K562 (cell line): ENCODE measurements around the gene SRBD1. TPM values are rescaled to one million over a fixed set of nuclear protein-coding genes. Genes with fewer than 3 reads are reported as not detected.

Experiments
- ATAC-seq: fragments of 200-7000 bp; cut with Tn5 transposase; 3 replicates; pipeline ENCODE4 v1.9.1; 2020; ENCODE audit warnings: moderate library complexity
- BruUV-seq: library from RNA; stranded (reverse); fragments of 400-500 nt; replicated peaks from 2 replicates; lab custom pipeline; 2021; lab: Mats Ljungman, UMichigan
- CTCF ChIA-PET: fragments of 300-600 bp; formaldehyde crosslinking; extraction: SDS; loops from one replicate; lab custom pipeline; 2021; ENCODE audit warnings: low intra/inter-chr PET ratio; lab: Yijun Ruan, JAX
- POLR2A ChIA-PET: fragments of 300-600, 350-650 bp; sonication (Branson Sonifier 250); formaldehyde crosslinking; extraction: SDS; loops from one replicate; lab custom pipeline; 2021; ENCODE audit warnings: antibody characterized with exemption, inconsistent platforms; lab: Yijun Ruan, JAX
- DNase-seq, 4 experiments: peaks; one replicate each; pipeline versions ENCODE4 v3.0.0 to v3.0.0-alpha.2; 2011 to 2018; ENCODE audit warnings: low spot score in 3 of 4, mixed read lengths in 3 of 4; ENCODE audit errors: extremely low read depth in 1 of 4
- FAIRE-seq: peaks from 2 replicates; lab custom pipeline; 2011; peaks lifted over from hg19 to GRCh38; lab: Jason Lieb, UNC
- H2AFZ ChIP-seq: 2 replicates; pipeline ENCODE4 v1.6.0; 2011; ENCODE audit warnings: low read depth, low read length, control low read depth, inconsistent platforms
- H3K27ac ChIP-seq: fragments of 200-600 bp; 3 replicates; pipeline ENCODE4 v1.8.0; 2011; ENCODE audit warnings: low read depth, mild to moderate bottlenecking, control low read depth, inconsistent platforms, low read length, moderate library complexity, mixed read lengths; ENCODE audit errors: extremely low read depth
- H3K27me3 ChIP-seq, 2 experiments: fragments of 300-600 bp in 1 of 2; 2 replicates in 1 of 2; 3 replicates in 1 of 2; pipeline versions ENCODE4 v1.6.0 to v1.8.0; 2011; ENCODE audit warnings: inconsistent platforms in 2 of 2, low read length in 2 of 2, mild to moderate bottlenecking in 1 of 2, mixed read lengths in 1 of 2, moderate library complexity in 1 of 2; ENCODE audit not compliant: control insufficient read depth in 2 of 2, insufficient read depth in 2 of 2
- H3K36me3 ChIP-seq: fragments of 300-600 bp; 3 replicates; pipeline ENCODE4 v1.8.0; 2011; ENCODE audit warnings: mild to moderate bottlenecking, low read length, inconsistent platforms; ENCODE audit not compliant: control insufficient read depth, insufficient read depth
- H3K4me1 ChIP-seq, 2 experiments: fragments of 200-600 bp in 1 of 2; replicated peaks in 1 of 2; 2 replicates in 1 of 2; 3 replicates in 1 of 2; pipeline versions ENCODE4 v1.5.1 to v1.8.0; 2011; ENCODE audit warnings: inconsistent platforms in 2 of 2, low read length in 2 of 2, mild to moderate bottlenecking in 1 of 2, mixed read lengths in 1 of 2, moderate library complexity in 1 of 2; ENCODE audit not compliant: control insufficient read depth in 2 of 2, insufficient read depth in 2 of 2
- H3K4me2 ChIP-seq: 2 replicates; pipeline ENCODE4 v1.6.1; 2011; ENCODE audit warnings: low read length, control low read depth, inconsistent platforms, mixed read lengths; ENCODE audit not compliant: insufficient read depth
- H3K4me3 ChIP-seq: fragments of 200-600 bp; sonication (generic), shearing (Covaris generic); 2 replicates; pipeline ENCODE4 v1.5.1; 2016; ENCODE audit warnings: control low read depth, inconsistent platforms
- H3K79me2 ChIP-seq: fragments of 200-600 bp; 3 replicates; pipeline ENCODE4 v1.8.0; 2011; ENCODE audit warnings: low read length, inconsistent platforms; ENCODE audit not compliant: control insufficient read depth, insufficient read depth
- H3K9ac ChIP-seq, 2 experiments: 2 replicates each; pipeline versions ENCODE4 v1.6.0 to v1.6.1; 2011; ENCODE audit warnings: low read depth in 2 of 2, low read length in 2 of 2, control low read depth in 1 of 2, inconsistent platforms in 1 of 2, mild to moderate bottlenecking in 1 of 2, mixed read lengths in 1 of 2; ENCODE audit not compliant: insufficient read depth in 1 of 2
- H3K9me1 ChIP-seq: one replicate; pipeline ENCODE4 v1.6.0; 2011; ENCODE audit warnings: inconsistent platforms, mild to moderate bottlenecking, low read length, moderate library complexity; ENCODE audit not compliant: control insufficient read depth, insufficient read depth
- H3K9me3 ChIP-seq: replicated peaks from 2 replicates; pipeline ENCODE4 v1.5.1; 2011; ENCODE audit warnings: low read depth, low read length, inconsistent platforms; ENCODE audit not compliant: control insufficient read depth, insufficient read depth
- H4K20me1 ChIP-seq: replicated peaks from 2 replicates; pipeline ENCODE4 v1.6.1; 2011; ENCODE audit warnings: low read length, inconsistent platforms, mixed read lengths; ENCODE audit not compliant: control insufficient read depth, insufficient read depth
- CTCF ChIP-seq, 3 experiments: IDR thresholded peaks in 2 of 3; conservative IDR thresholded peaks in 1 of 3; 2 replicates each; pipeline ENCODE4 v1.5.1; 2011 to 2012; ENCODE audit warnings: low read length in 3 of 3, mild to moderate bottlenecking in 3 of 3, control low read depth in 2 of 3, improper control_type of control experiment in 1 of 3, inconsistent platforms in 1 of 3, low read depth in 1 of 3, mixed read lengths in 1 of 3, moderate library complexity in 1 of 3; ENCODE audit not compliant: insufficient read depth in 2 of 3
- EZH2 ChIP-seq: IDR thresholded peaks from 2 replicates; pipeline ENCODE4 v1.6.1; 2012; ENCODE audit warnings: low read depth, mild to moderate bottlenecking, inconsistent platforms, low read length, borderline replicate concordance
- HMGXB4 ChIP-seq: sonication (generic); formaldehyde crosslinking; IDR thresholded peaks from 2 replicates; pipeline ENCODE4 v1.8.1; 2023; ENCODE audit warnings: mild to moderate bottlenecking, missing genetic modification reagents
- LARP7 ChIP-seq: fragments of 450-650 bp; IDR thresholded peaks from 2 replicates; pipeline ENCODE4 v1.6.1; 2016
- NFATC3 ChIP-seq: fragments of 450-650 bp; IDR thresholded peaks from 2 replicates; pipeline ENCODE4 v1.6.1; 2017; ENCODE audit warnings: mild to moderate bottlenecking
- NR2C1 ChIP-seq, 2 experiments: fragments of 450-650 bp; IDR thresholded peaks; 2 replicates each; pipeline ENCODE4 v1.6.1; 2017; ENCODE audit warnings: mild to moderate bottlenecking in 2 of 2, antibody characterized with exemption in 1 of 2, inconsistent platforms in 1 of 2, missing compliant biosample characterization in 1 of 2, missing genetic modification characterization in 1 of 2
- NR2C2 ChIP-seq, 2 experiments: fragments of 200-800 bp in 1 of 2; sonication (Bioruptor generic) in 1 of 2; sonication (generic) in 1 of 2; formaldehyde crosslinking in 1 of 2; IDR thresholded peaks; 2 replicates each; pipeline versions ENCODE4 v1.6.1 to v1.8.0; 2016 to 2022; ENCODE audit warnings: mild to moderate bottlenecking in 1 of 2, missing compliant biosample characterization in 1 of 2, missing genetic modification characterization in 1 of 2, missing genetic modification reagents in 1 of 2
- PHF8 ChIP-seq: fragments of 200-600 bp; sonication (generic); IDR thresholded peaks from 2 replicates; pipeline ENCODE4 v1.6.1; 2012; ENCODE audit warnings: mixed run types, mild to moderate bottlenecking, inconsistent platforms, low read length, moderate library complexity, borderline replicate concordance
- TSHZ1 ChIP-seq: fragments of 250-450 bp; sonication (Bioruptor Pico); IDR thresholded peaks from 2 replicates; pipeline ENCODE4 v1.4.0; 2020; ENCODE audit warnings: mild to moderate bottlenecking, moderate library complexity
- ZNF583 ChIP-seq: fragments of 250-450 bp; sonication (Bioruptor Pico); IDR thresholded peaks from 2 replicates; pipeline ENCODE4 v1.4.0; 2020
- ZNF584 ChIP-seq: fragments of 200-800 bp; sonication (Bioruptor generic); IDR thresholded peaks from 2 replicates; pipeline ENCODE4 v1.6.1; 2016; ENCODE audit warnings: low read depth, mild to moderate bottlenecking, missing genetic modification characterization, missing compliant biosample characterization
- WGBS: fragments of 100-300 bp; shearing (Covaris generic); methylation state at CpG from one replicate; pipeline ENCODE4 v1.1.6; 2016; ENCODE audit warnings: low coverage, mixed read lengths; ENCODE audit not compliant: insufficient coverage; ENCODE audit errors: missing lambda C conversion rate; 5-methylcytosine and 5-hydroxymethylcytosine counted together
- in situ Hi-C: fragments of 300-500 bp; cut with MboI; formaldehyde crosslinking; loops from 4 replicates; pipeline ENCODE4 v1.15.0; 2018; ENCODE audit warnings: inconsistent platforms, mixed read lengths
- intact Hi-C: fragments of 100-400 bp; cut with micrococcal nuclease; formaldehyde crosslinking; loops from 2 replicates; pipeline ENCODE4 v1.14.2; 2022
- polyA plus RNA-seq, 8 experiments: library from polyadenylated mRNA; depleted of rRNA in 4 of 8; stranded (reverse) in 5 of 8; unstranded in 3 of 8; fragments of >200 nt; fragmentation: Nextera tagmentation in 2 of 8; fragmentation: Illumina TruSeq in 1 of 8; extraction: Ambion mirVana in 2 of 8; extraction: Trizol in 1 of 8; gene quantifications; 2 replicates each; pipeline versions ENCODE4 v1.2.1 to v1.2.3, GENCODE V29; 2011 to 2014; ENCODE audit warnings: inconsistent platforms in 1 of 8, missing spikeins in 1 of 8
- total RNA-seq, 7 experiments: library from RNA; depleted of rRNA in 6 of 7; stranded (reverse); fragments of >200 nt in 6 of 7; fragmentation: Illumina TruSeq in 2 of 7; extraction: Trizol in 2 of 7; gene quantifications; 2 replicates each; pipeline versions ENCODE4 v1.2.1 to v1.2.3, GENCODE V29; 2011 to 2021; ENCODE audit warnings: low replicate concordance in 1 of 7

The SRBD1 gene
- total and polyA plus RNA-seq, 9 of the 15 experiments (the other 6 are each of a cell fraction or from before 2014, with no cell fraction given) = 6.9 to 23.2 (median 14.7) TPM

GRCh38 chr2:45578056-45578843 lies 32.8 kb downstream of the SRBD1 start:
- ChIA-PET POLR2A (interaction anchor here (1.6 kb wide), 1 partner anchor 33 kb away, joined by 4 read pairs; the partner anchor contains the start of gene SRBD1), CTCF (no interaction called here)
- no peak overlapping the region for H2AFZ ChIP-seq
- ATAC-seq (peak; percentile 94), FAIRE-seq (no peak), DNase-seq (peak; percentile 43 to 53 (median 48))
- H3K27me3 ChIP-seq = no peaks in the 10 kb centered on the region
- H3K27ac ChIP-seq = no peak overlapping the region
- H3K36me3 ChIP-seq = peaks cover 30% of the 10 kb centered on the region
- 58% methylated on average over 5 of the region's 5 CpGs for WGBS
- H3K79me2 ChIP-seq = no peaks in the 10 kb centered on the region
- no peaks in the 10 kb centered on the region for H3K9me3 ChIP-seq
- in situ Hi-C loops = no loop called here
- H3K9ac ChIP-seq = no peak overlapping the region
- no peaks in the 10 kb centered on the region for H4K20me1 ChIP-seq
- no TSS peak for BruUV-seq
- no peaks in the 10 kb centered on the region for H3K9me1 ChIP-seq
- no peaks in the 10 kb centered on the region for H3K4me1 ChIP-seq
- no peak overlapping the region for H3K4me2 ChIP-seq
- intact Hi-C loops = no loop called here
- H3K4me3 ChIP-seq = no peak overlapping the region
- TF ChIP-seq ZNF584 (CRISPR knock-in tag) (no peak), PHF8 (no peak), TSHZ1 (no peak), CTCF (IDR thresholded peaks at IDR 0.05 in 2 of 3, conservative IDR thresholded peaks at IDR 0.05 in 1 of 3; ENCODE audit: insufficient read depth in 2 of 3, low read depth in 1 of 3, low read length in 3 of 3) (peak; percentile 35 to 60 (median 45); a peak in 4 of 6 replicates), NR2C2 (CRISPR knock-in tag; IDR thresholded peaks at IDR 0.05) (no peak), NR2C2 (tag; IDR thresholded peaks at IDR 0.05) (peak; percentile 79), EZH2 (no peak), HMGXB4 (no peak), ZNF583 (CRISPR knock-in tag) (no peak), NFATC3 (no peak), LARP7 (no peak), NR2C1 (IDR thresholded peaks at IDR 0.05) (peak; percentile 86), NR2C1 (tag; IDR thresholded peaks at IDR 0.05) (peak; percentile 88)
